DMS114 treated with DMSO at 0.1 percent for 48 hours (cell line): ENCODE measurements around the gene QDPR.
A peak's percentile ranks its signal among the peaks of the same experiment; 100 is the strongest.
"Not testable (repeated sequence)": the region's sequence is repeated elsewhere in the genome, so short reads cannot be mapped to it uniquely, and the experiment has no call there.

Experiments used
- DNase-seq: peaks from one replicate; lab custom pipeline; 2025; ENCODE audit not compliant: unreplicated experiment; lab: John Stamatoyannopoulos, UW

QDPR gene

DNA sequence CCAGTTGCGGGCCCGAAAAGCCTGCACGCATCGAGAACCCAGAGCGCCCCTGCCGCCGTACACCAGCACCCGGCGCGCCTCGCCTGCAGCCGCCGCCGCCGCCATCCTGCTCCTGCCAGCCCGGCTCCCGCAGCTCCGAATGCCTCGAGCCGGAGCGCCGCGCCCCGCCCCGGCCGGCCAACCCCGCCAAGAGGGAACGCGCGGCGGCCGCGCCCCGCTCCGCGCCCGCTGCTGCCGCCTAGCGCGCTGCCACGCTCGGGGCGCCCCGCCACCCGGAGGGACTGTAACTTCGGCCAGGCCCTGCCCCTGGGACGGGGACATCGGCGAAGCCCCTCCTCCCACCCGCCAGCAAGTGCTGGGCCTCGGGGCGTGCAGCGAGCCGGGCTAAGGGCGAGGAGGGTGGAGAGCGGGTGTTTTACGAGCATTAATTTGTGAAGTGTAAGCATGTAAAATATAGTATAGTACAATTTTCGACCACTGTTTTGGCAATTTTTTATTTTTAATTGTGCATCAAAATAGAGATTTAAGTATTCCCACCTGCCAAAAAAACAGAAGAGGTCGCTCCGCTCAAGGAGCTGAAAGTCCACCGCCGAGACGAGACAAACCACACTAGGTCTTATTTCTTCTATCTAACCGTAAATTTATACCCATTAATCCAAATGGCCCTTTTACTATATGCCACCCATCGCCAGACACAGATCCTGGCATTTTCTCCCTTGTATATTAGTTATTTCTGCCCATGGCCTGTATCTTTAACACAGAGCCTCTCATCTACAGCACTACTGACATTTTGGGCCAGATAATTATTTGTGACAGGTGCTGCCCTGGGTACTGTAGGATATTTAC, at the start of gene QDPR:
Gene QDPR, minus strand, starts transcription at position 141 of the 846 bp plus-strand sequence. Its CDS starts 36 bp downstream, at position 105.
- DNase-seq, result peak; percentile 33

- DNase-seq, result no peak
Observed at GRCh38 chr4:17561195-17561909, 49.5 kb upstream of the QDPR start.

DNA sequence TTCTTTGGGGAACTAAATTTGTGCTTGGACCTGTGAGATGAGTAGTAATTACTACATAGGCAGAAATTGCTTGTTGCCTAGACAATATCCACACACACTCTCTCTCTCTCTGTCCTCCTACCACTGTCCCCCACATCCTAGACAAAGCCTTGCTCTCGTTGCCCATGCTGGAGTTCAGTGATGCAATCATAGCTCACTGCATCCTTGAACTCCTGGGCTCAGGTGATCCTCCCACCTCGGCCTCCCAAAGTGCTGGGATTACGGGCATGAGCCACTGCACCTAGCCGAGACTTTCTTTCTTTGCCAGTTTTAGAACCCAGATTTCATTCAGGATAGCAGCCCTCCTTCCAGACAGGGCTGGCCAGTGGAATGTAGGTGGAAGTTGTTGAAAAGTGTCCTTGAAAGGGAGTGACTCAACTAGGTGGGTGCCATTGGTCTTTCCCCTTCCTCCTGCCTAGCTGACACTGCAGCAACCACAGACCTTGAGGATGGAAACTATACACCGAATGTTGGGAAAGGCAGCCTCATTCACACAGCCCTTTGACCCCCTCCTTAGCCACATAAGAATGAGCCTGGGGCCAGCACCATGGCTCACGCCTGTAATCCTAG, 48.3 kb upstream of the QDPR start:
- DNase-seq, result no peak

DNA sequence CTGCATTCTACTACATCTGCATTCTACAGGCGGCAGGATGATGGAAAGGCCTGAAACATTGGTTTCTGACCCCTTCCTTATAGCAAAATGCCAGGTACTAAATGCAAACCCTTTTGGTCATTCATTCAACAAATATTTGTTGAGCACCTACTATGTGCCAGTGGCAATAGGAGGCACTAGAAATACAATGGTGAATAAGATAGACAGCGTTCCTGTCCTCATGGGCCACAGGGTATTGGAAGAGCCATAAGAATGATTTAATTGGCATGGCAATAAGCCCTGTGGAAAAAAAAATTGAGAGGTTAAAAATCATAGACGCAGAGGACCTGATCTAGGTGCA, 47.8 kb upstream of the QDPR start:
- no peak for DNase-seq

DNA sequence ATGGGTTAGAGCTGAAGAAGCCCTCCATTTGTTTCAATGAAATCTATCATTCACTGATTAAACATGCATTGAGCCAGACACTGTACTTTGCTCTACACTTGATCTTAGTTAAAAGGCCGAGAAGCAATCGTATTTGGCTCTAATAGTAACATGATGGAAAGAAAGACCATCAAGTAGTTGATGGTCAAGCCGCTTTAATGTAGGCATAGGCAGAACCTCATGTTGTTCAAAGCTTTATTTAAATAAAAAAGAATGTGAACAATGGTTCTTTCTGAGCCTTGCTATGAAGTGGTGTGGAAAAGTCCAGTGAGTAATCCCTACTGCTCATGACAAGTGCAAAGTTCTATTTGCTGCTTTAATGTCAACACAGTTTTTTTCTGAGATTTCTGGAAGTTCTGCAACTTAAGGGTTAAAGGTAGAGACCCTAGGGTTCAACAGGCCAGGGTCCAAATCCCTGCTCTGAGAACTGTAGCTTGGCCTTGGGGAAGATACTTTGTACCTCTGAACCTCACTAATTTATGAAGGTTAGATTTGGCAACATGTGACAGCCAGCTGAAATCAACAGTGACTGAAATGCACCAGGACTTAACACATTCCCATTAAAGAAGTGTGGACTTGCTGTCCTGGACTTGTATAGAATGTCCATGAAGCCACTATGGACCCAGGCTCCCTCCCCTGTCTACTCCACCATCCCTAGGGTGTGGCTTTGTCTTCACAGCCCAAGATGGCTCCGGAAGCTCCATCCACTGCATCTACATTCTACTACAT, 47.2 kb upstream of the QDPR start:
- no peak for DNase-seq

- no peak for DNase-seq
Observed at GRCh38 chr4:17557880-17558279, 46.0 kb upstream of the QDPR start.

GRCh38 chr4:17556498-17556897, 44.6 kb upstream of the QDPR start:
- no peak for DNase-seq

DNA sequence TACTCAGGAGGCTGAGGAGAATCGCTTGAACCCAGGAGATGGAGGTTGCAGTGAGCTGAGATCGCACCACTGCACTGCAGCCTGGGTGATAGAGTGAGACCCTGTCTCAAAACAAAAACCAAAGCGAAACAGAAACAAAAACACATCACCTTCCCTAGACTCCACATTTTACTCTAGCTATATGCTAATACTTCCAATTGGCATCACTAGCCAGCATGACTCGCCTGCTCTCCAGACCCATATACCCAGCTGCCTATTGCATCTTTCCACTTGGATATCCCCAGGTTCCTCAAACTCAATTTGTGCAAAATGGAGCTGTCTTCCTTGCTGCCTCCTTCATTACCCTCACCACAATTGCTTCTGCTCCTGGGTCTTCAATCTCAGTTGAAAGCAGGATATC, 42.7 kb upstream of the QDPR start:
- DNase-seq, result no peak

- no peak for DNase-seq
Observed at GRCh38 chr4:17552427-17552826, 40.5 kb upstream of the QDPR start.

- no peak for DNase-seq
Observed at GRCh38 chr4:17550549-17550948, 38.7 kb upstream of the QDPR start.

DNA sequence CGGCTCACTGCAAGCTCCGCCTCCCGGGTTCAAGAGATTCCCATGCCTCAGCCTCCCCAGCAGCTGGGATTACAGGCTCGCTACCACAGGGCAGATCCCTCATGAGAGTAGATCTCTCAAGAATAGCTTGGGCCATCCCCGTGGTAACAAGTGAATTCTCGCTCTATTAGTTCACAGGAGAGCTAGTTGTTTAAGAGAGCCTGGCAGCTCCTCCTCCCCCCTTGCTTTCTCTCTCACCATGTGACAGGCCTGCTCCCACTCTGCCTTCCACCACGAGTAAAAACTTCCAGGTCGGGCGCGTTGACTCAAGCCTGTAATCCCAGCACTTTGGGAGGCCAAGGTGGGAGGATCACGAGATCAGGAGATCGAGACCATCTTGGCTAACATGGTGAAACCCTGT, 34.8 kb upstream of the QDPR start:
- DNase-seq, result no peak

DNA sequence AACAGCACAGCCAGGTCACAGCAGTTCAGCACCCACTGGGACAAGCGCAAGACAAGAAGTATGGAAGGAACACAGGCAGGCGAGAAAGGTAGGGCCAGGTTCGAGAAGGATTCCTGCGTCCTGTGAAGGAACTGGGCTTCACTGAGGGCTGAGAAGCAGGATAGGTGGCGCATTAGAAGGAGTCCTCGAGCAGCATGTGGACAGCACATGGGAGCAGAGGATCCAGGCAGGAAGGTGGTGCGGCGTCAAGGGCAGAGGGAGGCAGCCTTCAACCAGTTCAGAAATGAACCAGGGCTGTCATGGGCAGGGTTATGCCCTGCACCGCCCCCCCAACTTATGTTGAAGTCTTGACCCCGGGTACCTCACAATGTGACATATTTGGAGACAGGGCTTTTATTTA, 34.3 kb upstream of the QDPR start:
- no peak for DNase-seq

DNA sequence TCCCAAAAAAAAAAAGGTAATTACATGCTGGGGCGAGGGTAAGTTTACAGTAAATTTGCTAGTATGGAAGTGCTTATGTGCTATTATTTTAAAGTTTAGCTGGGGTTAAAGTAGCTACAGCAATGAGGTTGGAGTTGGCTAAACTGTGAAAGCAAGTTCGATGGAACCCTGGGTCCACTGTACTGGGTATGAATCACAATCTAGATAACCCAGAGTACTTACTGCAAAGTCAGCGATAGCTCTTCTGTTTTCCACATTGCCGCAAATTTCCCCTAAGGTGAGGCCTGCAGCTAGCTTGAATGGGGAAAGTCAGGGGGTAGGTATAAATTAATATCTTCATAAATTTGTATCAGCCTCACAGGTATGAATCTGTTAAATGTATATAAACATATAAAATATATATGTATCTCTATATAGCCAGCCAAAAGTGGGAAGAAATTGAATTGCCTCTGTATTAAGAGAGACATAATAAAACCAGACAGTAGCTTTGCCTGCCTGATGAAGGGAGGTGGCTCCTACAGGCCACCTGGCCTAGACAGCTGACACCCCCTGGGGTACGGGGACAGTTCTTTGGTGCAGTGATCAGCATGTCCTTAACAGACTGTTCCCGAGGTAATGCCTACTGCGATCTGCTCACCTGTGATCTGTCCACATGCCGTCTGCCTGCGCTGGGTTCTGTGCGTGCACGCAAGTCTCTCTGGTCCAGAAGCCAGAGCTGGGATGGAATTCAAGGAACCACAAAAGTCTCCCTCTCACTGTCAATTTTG, 33.7 kb upstream of the QDPR start:
- no peak for DNase-seq

GRCh38 chr4:17544831-17545234, 32.9 kb upstream of the QDPR start:
- DNase-seq, result no peak

- no peak for DNase-seq
Observed at GRCh38 chr4:17544205-17544604, 32.3 kb upstream of the QDPR start.

- DNase-seq, result not testable (repeated sequence)
Observed at GRCh38 chr4:17537060-17537459, 25.2 kb upstream of the QDPR start.

DNA sequence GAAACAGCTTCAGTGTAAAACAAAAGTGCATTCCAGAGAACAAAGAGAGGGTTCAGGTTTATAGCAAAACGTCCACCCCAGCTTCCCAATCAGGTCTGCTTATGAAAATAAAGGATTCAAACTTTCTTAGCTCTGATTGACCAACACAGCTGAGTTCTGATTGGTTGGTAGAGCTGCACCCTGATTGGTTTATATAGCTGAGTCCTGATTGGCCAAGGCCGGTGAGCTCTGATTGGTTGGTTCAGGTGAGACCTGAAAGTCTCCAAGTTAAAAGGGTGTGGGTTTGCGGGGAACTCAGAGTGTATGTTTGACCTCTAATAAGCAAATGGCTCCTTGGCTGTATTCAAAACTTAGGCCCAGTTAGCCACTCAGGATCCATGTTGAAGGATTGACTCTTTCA, 24.0 kb upstream of the QDPR start:
- DNase-seq, result no peak

DNA sequence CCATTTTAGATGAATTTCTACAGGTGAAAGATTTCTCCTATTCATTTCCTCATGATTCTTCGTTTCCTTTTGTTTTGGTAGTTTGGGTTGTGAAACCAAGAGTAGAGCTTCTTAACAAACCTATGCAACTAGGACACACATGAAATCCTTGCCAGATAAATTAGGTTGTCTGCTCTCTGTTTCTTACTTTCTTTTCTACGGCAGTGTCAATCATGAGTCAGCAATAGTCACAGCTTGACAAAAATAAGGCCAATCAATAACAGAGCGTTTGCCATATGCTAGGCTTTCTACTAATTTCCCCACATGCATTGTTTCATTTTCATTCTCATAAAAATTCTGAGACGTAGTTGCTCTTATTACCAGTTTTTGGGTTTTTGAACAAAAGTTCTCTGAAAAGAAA, 23.4 kb upstream of the QDPR start:
- DNase-seq, result no peak

GRCh38 chr4:17534705-17535104, 22.8 kb upstream of the QDPR start:
- DNase-seq, result no peak

DNA sequence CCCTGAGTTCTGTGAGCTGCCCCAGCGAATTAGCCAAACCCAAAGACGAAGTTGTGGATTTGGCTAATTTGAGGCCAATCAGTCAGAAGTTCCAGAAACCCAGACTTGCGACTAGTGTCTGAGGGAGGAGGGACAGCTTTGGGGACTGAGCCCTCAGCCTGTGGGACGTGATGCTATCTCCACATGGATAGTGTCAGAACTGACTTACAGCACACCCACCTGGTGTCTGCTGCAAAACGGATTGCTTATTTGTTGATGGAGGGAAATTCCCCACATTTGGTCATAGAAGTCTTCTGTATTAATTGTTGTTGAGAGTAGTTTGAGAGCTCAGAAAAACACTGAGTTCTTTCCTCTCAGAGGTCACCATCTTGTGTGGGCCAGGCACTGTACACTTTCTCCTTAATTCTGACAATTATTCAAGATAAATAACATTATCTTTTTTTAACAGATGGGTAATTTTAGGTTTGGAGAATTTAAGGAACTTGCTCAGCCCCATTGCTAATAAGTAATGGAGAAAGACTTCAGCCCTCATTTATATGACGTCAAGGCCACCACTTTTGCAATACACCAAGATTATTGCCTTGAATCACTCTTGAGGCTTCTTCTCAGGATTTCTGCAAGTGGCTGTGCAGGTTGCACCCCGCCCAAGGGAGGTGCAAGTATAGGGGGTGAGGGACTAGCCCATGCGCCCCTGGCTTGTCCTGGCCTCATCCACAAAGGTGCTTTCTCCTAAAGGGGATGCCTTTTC, 19.8 kb upstream of the QDPR start:
- DNase-seq, result no peak
